Measurements from ENCODE around the gene GVQW3.

DNA sequence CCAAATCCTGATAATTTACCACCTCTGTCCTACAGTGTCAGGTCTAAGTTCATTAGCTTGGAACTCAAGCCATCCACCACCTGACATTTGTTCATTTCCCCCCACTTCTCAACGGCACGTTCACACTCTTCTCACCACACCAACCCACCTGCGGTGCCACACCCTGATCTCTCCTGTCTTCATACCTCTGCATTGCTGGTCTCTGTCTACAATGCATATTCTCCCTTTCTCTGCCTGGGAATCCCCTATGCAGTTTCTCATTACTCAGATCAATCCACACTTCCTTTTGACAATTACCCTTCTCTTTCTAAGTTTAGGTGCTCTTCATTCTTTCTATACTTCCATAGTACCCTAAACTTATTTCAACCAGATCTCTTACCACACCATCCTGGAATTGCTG, 43.3 kb downstream of the GVQW3 start:
- TF ChIP-seq, protein P1, sequence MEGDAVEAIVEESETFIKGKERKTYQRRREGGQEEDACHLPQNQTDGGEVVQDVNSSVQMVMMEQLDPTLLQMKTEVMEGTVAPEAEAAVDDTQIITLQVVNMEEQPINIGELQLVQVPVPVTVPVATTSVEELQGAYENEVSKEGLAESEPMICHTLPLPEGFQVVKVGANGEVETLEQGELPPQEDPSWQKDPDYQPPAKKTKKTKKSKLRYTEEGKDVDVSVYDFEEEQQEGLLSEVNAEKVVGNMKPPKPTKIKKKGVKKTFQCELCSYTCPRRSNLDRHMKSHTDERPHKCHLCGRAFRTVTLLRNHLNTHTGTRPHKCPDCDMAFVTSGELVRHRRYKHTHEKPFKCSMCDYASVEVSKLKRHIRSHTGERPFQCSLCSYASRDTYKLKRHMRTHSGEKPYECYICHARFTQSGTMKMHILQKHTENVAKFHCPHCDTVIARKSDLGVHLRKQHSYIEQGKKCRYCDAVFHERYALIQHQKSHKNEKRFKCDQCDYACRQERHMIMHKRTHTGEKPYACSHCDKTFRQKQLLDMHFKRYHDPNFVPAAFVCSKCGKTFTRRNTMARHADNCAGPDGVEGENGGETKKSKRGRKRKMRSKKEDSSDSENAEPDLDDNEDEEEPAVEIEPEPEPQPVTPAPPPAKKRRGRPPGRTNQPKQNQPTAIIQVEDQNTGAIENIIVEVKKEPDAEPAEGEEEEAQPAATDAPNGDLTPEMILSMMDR (IDR thresholded peaks at IDR 0.05 in 2 of 3, conservative IDR thresholded peaks at IDR 0.05 in 1 of 3; ENCODE audit: borderline replicate concordance in 1 of 3, insufficient read depth in 1 of 3, low read depth in 2 of 3, low read length in 2 of 3), result no peak
- TF ChIP-seq ZFX (IDR thresholded peaks at IDR 0.05) (no peak), POLR2A (IDR thresholded peaks at IDR 0.05; ENCODE audit: borderline replicate concordance, extremely low read depth, insufficient read depth, insufficient read length) (no peak), SRF (IDR thresholded peaks at IDR 0.05; ENCODE audit: low read depth) (no peak), POLR2AphosphoS5 (IDR thresholded peaks at IDR 0.05; ENCODE audit: low read depth, low read length) (no peak), SIN3A (IDR thresholded peaks at IDR 0.05; ENCODE audit: low read depth) (no peak), JUND (IDR thresholded peaks at IDR 0.05) (no peak)
- TF ChIP-seq, protein P2, sequence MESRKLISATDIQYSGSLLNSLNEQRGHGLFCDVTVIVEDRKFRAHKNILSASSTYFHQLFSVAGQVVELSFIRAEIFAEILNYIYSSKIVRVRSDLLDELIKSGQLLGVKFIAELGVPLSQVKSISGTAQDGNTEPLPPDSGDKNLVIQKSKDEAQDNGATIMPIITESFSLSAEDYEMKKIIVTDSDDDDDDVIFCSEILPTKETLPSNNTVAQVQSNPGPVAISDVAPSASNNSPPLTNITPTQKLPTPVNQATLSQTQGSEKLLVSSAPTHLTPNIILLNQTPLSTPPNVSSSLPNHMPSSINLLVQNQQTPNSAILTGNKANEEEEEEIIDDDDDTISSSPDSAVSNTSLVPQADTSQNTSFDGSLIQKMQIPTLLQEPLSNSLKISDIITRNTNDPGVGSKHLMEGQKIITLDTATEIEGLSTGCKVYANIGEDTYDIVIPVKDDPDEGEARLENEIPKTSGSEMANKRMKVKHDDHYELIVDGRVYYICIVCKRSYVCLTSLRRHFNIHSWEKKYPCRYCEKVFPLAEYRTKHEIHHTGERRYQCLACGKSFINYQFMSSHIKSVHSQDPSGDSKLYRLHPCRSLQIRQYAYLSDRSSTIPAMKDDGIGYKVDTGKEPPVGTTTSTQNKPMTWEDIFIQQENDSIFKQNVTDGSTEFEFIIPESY (IDR thresholded peaks at IDR 0.05; ENCODE audit: extremely low read depth, insufficient replicate concordance, low read length), result no peak
- TF ChIP-seq, protein P3, sequence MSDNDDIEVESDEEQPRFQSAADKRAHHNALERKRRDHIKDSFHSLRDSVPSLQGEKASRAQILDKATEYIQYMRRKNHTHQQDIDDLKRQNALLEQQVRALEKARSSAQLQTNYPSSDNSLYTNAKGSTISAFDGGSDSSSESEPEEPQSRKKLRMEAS (IDR thresholded peaks at IDR 0.05), result no peak
- TF ChIP-seq, protein P4, sequence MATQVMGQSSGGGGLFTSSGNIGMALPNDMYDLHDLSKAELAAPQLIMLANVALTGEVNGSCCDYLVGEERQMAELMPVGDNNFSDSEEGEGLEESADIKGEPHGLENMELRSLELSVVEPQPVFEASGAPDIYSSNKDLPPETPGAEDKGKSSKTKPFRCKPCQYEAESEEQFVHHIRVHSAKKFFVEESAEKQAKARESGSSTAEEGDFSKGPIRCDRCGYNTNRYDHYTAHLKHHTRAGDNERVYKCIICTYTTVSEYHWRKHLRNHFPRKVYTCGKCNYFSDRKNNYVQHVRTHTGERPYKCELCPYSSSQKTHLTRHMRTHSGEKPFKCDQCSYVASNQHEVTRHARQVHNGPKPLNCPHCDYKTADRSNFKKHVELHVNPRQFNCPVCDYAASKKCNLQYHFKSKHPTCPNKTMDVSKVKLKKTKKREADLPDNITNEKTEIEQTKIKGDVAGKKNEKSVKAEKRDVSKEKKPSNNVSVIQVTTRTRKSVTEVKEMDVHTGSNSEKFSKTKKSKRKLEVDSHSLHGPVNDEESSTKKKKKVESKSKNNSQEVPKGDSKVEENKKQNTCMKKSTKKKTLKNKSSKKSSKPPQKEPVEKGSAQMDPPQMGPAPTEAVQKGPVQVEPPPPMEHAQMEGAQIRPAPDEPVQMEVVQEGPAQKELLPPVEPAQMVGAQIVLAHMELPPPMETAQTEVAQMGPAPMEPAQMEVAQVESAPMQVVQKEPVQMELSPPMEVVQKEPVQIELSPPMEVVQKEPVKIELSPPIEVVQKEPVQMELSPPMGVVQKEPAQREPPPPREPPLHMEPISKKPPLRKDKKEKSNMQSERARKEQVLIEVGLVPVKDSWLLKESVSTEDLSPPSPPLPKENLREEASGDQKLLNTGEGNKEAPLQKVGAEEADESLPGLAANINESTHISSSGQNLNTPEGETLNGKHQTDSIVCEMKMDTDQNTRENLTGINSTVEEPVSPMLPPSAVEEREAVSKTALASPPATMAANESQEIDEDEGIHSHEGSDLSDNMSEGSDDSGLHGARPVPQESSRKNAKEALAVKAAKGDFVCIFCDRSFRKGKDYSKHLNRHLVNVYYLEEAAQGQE (IDR thresholded peaks at IDR 0.05; ENCODE audit: low read depth), result no peak

Data from HCT116 (cell line).